Measurements from ENCODE around the gene FAM110D. TPM values are rescaled to one million over a fixed set of nuclear protein-coding genes. Genes with fewer than 3 reads are reported as not detected.

FAM110D gene
- total and polyA plus RNA-seq, 2 donors (not counting 3 experiments of a cell fraction or from before 2014, with no cell fraction given), result 2.6 to 5.1 TPM

GRCh38 chr1:26189751-26190275, 30.9 kb downstream of the FAM110D start:
- H3K4me3 ChIP-seq (replicated peaks in 1 of 3; ENCODE audit: insufficient read depth in 1 of 3, low read depth in 1 of 3, low read length in 3 of 3), result no peak overlapping the region
- H3K27me3 ChIP-seq (ENCODE audit: control insufficient read depth in 2 of 2, insufficient read depth in 2 of 2, low read length in 2 of 2), result peaks cover 0 to 5% of the 10 kb centered on the region in 2 experiments
- no peak for DNase-seq (ENCODE audit: low read depth, low spot score)
- H4K20me1 ChIP-seq (replicated peaks; ENCODE audit: control insufficient read depth, extremely low read depth, insufficient read depth, low read length), result no peaks in the 10 kb centered on the region
- ChIA-PET CTCF (interaction anchor here (1.1 to 2.6 kb wide), 5 partner anchors 20 to 227 kb away, joined by 3 to 12 read pairs (median 8); partner anchors contain the start of genes CEP85 and ZNF593), POLR2A (no interaction called here)
- dilution Hi-C loops (cut with MboI; ENCODE audit: extremely low pct_ligation_motif_present, low sequenced_read_pairs), result no loop called here
- no peak overlapping the region for H3K9ac ChIP-seq (replicated peaks; ENCODE audit: extremely low read depth, insufficient read depth, low read length)
- no peak overlapping the region for H3K27ac ChIP-seq (ENCODE audit: insufficient read depth, low read depth, low read length)
- H3K4me2 ChIP-seq (ENCODE audit: insufficient read depth, low read length), result no peak overlapping the region
- H3K9me3 ChIP-seq (replicated peaks; ENCODE audit: control insufficient read depth, insufficient read depth, low read length), result no peaks in the 10 kb centered on the region
- no peaks in the 10 kb centered on the region for H3K79me2 ChIP-seq (ENCODE audit: control insufficient read depth, insufficient read depth, low read length)
- no peaks in the 10 kb centered on the region for H3K9me1 ChIP-seq (replicated peaks; ENCODE audit: control insufficient read depth, extremely low read depth, insufficient read depth, low read length)
- no peaks in the 10 kb centered on the region for H3K4me1 ChIP-seq (ENCODE audit: control insufficient read depth, extremely low read depth, insufficient read depth, low read length)
- intact Hi-C loops (cut with micrococcal nuclease), result no loop called here
- H3K36me3 ChIP-seq (ENCODE audit: control insufficient read depth in 2 of 2, extremely low read depth in 1 of 2, insufficient read depth in 2 of 2, low read length in 2 of 2), result no peaks in the 10 kb centered on the region
- TF ChIP-seq CTCF (IDR thresholded peaks at IDR 0.05; ENCODE audit: extremely low read depth in 1 of 2, insufficient read depth in 1 of 2, low read depth in 1 of 2, low read length in 2 of 2) (peak in 1 of 2 donors; percentile 9), JUN (IDR thresholded peaks at IDR 0.05; ENCODE audit: borderline replicate concordance, insufficient read depth, insufficient read length, low read depth) (no peak)
- no peak overlapping the region for H2AFZ ChIP-seq (ENCODE audit: low read depth, low read length)
- no peak for FAIRE-seq
- BruUV-seq (replicated peaks), result no TSS peak

GRCh38 chr1:26190373-26190987, 31.6 kb downstream of the FAM110D start, which contains the start of gene CATSPER4:
Gene CATSPER4, plus strand, starts transcription at chr1:26190602. Its CDS starts 26 bp downstream, at chr1:26190628.
- dilution Hi-C loops (cut with MboI; ENCODE audit: extremely low pct_ligation_motif_present, low sequenced_read_pairs), result no loop called here
- POLR2A ChIA-PET, result no interaction called here

More at GRCh38 chr1:26190373-26190987, 31.6 kb downstream of the FAM110D start, which contains the start of gene CATSPER4:
- H3K9me3 ChIP-seq (replicated peaks; ENCODE audit: control insufficient read depth, insufficient read depth, low read length), result no peaks in the 10 kb centered on the region
- no peak within 1 kb of the TSS for H2AFZ ChIP-seq (ENCODE audit: low read depth, low read length)
- no peaks in the 10 kb centered on the region for H3K79me2 ChIP-seq (ENCODE audit: control insufficient read depth, insufficient read depth, low read length)
- no TSS peak for BruUV-seq (replicated peaks)
- FAIRE-seq, result no peak
- no peaks in the 10 kb centered on the region for H4K20me1 ChIP-seq (replicated peaks; ENCODE audit: control insufficient read depth, extremely low read depth, insufficient read depth, low read length)
- H3K4me2 ChIP-seq (ENCODE audit: insufficient read depth, low read length), result no peak within 1 kb of the TSS
- peaks cover 0 to 5% of the 10 kb centered on the region in 2 experiments for H3K27me3 ChIP-seq (ENCODE audit: control insufficient read depth in 2 of 2, insufficient read depth in 2 of 2, low read length in 2 of 2)
- intact Hi-C loops (cut with micrococcal nuclease), result no loop called here
- H3K9ac ChIP-seq (replicated peaks; ENCODE audit: extremely low read depth, insufficient read depth, low read length), result no peak within 1 kb of the TSS
- H3K27ac ChIP-seq (ENCODE audit: insufficient read depth, low read depth, low read length), result no peak within 1 kb of the TSS
- H3K36me3 ChIP-seq (ENCODE audit: control insufficient read depth in 2 of 2, extremely low read depth in 1 of 2, insufficient read depth in 2 of 2, low read length in 2 of 2), result no peaks in the 10 kb centered on the region
- CTCF ChIA-PET, result interaction anchor here (1.1 to 2.6 kb wide), 4 partner anchors 21 to 227 kb away, joined by 4 to 12 read pairs (median 8); partner anchors contain the start of genes CEP85 and ZNF593
- no peaks in the 10 kb centered on the region for H3K4me1 ChIP-seq (ENCODE audit: control insufficient read depth, extremely low read depth, insufficient read depth, low read length)
- DNase-seq (ENCODE audit: low read depth, low spot score), result no peak
- TF ChIP-seq POLR2A (IDR thresholded peaks at IDR 0.05; ENCODE audit: low read depth, low read length) (no peak), CTCF (IDR thresholded peaks at IDR 0.05; ENCODE audit: extremely low read depth in 1 of 2, insufficient read depth in 1 of 2, low read depth in 1 of 2, low read length in 2 of 2) (peak in 1 of 2 donors; percentile 12)
- no peak within 1 kb of the TSS for H3K4me3 ChIP-seq (replicated peaks in 1 of 3; ENCODE audit: insufficient read depth in 1 of 3, low read depth in 1 of 3, low read length in 3 of 3)
- no peaks in the 10 kb centered on the region for H3K9me1 ChIP-seq (replicated peaks; ENCODE audit: control insufficient read depth, extremely low read depth, insufficient read depth, low read length)

Measured in endothelial cell of umbilical vein (primary cell).